Activated gamma-delta T cell treated with Interleukin-2 at 50 U/mL for 16 hours (primary cell): Measurements from ENCODE around the gene CCNJ.

Source experiments
- DNase-seq: peaks from one replicate; pipeline ENCODE4 v3.0.0-alpha.2; 2020

The CCNJ gene

GRCh38 chr10:96061232-96061631, 17.8 kb downstream of the CCNJ start:
- no peak for DNase-seq

- no peak for DNase-seq
Measured at GRCh38 chr10:96072674-96073073, 29.3 kb downstream of the CCNJ start.

GRCh38 chr10:96073722-96074121, 30.3 kb downstream of the CCNJ start:
- DNase-seq = no peak

GRCh38 chr10:96074776-96075175, 31.4 kb downstream of the CCNJ start:
- no peak for DNase-seq

GRCh38 chr10:96075977-96076376, 32.6 kb downstream of the CCNJ start:
- DNase-seq = no peak

- no peak for DNase-seq
Measured at GRCh38 chr10:96077156-96077555, 33.8 kb downstream of the CCNJ start.

GRCh38 chr10:96082153-96082552, 38.8 kb downstream of the CCNJ start:
- no peak for DNase-seq

- DNase-seq = no peak
Measured at GRCh38 chr10:96082748-96083147, 39.4 kb downstream of the CCNJ start.

- DNase-seq = no peak
Measured at GRCh38 chr10:96089116-96089515, 45.7 kb downstream of the CCNJ start.

GRCh38 chr10:96089670-96090462, 46.5 kb downstream of the CCNJ start:
- peak; percentile 90 for DNase-seq

- DNase-seq = peak; percentile 4
Measured at GRCh38 chr10:96090463-96090800, 47.0 kb downstream of the CCNJ start.

GRCh38 chr10:96092999-96093767, 49.8 kb downstream of the CCNJ start:
- DNase-seq = no peak

- DNase-seq = no peak
Measured at GRCh38 chr10:96093948-96094347, 50.6 kb downstream of the CCNJ start.

- DNase-seq = no peak
Measured at GRCh38 chr10:96096958-96097357, 53.6 kb downstream of the CCNJ start.

- no peak for DNase-seq
Measured at GRCh38 chr10:96097865-96098264, 54.5 kb downstream of the CCNJ start.

GRCh38 chr10:96107623-96108038, 64.2 kb downstream of the CCNJ start:
- DNase-seq = no peak
